Stomach (tissue), 9 donors: ENCODE data around the gene DOK5. TPM values are rescaled to one million over a fixed set of nuclear protein-coding genes. Genes with fewer than 3 reads are reported as not detected.
"Not testable (repeated sequence)": the region's sequence is repeated elsewhere in the genome, so short reads cannot be mapped to it uniquely, and the experiment has no call there.

Experiments used
- DNase-seq, 2 donors: peaks; one replicate each; pipeline versions ENCODE4 v3.0.0 to v3.0.0-alpha.2; 2013 to 2019
- H3K27ac ChIP-seq, 5 donors: fragments of 200-600 bp in 4 of 5; sonication (generic) in 4 of 5; one replicate each; pipeline ENCODE4 v1.5.1; 2013 to 2019; ENCODE audit warnings: mild to moderate bottlenecking in 1 of 5, moderate library complexity in 1 of 5
- H3K27me3 ChIP-seq, 3 donors: fragments of 200-600 bp; sonication (generic); one replicate each; pipeline ENCODE4 v1.5.1; 2017 to 2019; ENCODE audit warnings: mixed run types in 1 of 3
- H3K36me3 ChIP-seq, 4 donors: fragments of 200-600 bp; sonication (generic); 1 replicate in 3 of 4; 2 replicates in 1 of 4; pipeline ENCODE4 v1.5.1; 2016 to 2019
- H3K4me1 ChIP-seq, 4 donors: fragments of 200-600 bp; sonication (generic); one replicate each; pipeline ENCODE4 v1.5.1; 2016 to 2019
- H3K4me3 ChIP-seq, 4 donors: fragments of 200-600 bp; sonication (generic) in 3 of 4; one replicate each; pipeline ENCODE4 v1.5.1; 2016 to 2019; ENCODE audit warnings: mild to moderate bottlenecking in 1 of 4
- H3K9me3 ChIP-seq, 4 donors: fragments of 200-600 bp; sonication (generic); one replicate each; pipeline ENCODE4 v1.5.1; 2016 to 2019
- CTCF ChIP-seq, 7 experiments: fragments of 450-650 bp in 4 of 7; fragments of 200-600 bp in 3 of 7; sonication (generic) in 3 of 7; IDR thresholded peaks; one replicate each; pipeline ENCODE4 v1.5.1; 2016 to 2019; ENCODE audit warnings: antibody characterized with exemption in 7 of 7, control low read depth in 2 of 7, mild to moderate bottlenecking in 1 of 7
- EP300 ChIP-seq: sonication (generic); formaldehyde crosslinking; IDR thresholded peaks from one replicate; pipeline ENCODE4 v1.6.1; 2017; ENCODE audit warnings: antibody characterized with exemption
- POLR2A ChIP-seq, 4 donors: fragments of 450-650 bp; IDR thresholded peaks; one replicate each; pipeline ENCODE4 v1.6.1; 2016; ENCODE audit warnings: antibody characterized with exemption in 4 of 4, control low read depth in 2 of 4, mild to moderate bottlenecking in 1 of 4, moderate library complexity in 1 of 4
- POLR2AphosphoS5 ChIP-seq, 3 donors: sonication (generic); formaldehyde crosslinking; IDR thresholded peaks; one replicate each; pipeline ENCODE4 v1.6.1; 2016; ENCODE audit warnings: antibody characterized with exemption in 3 of 3
- WGBS, 5 donors: extraction: QIAGEN DNeasy Blood & Tissue Kit in 3 of 5; methylation state at CpG; one replicate each; pipeline versions ENCODE4 v1.1.5 to v1.1.7; 2013 to 2018; 5-methylcytosine and 5-hydroxymethylcytosine counted together
- intact Hi-C: fragments of 100-400 bp; cut with DNase I; formaldehyde crosslinking; loops from one replicate; pipeline ENCODE4 v1.15.1; 2023; ENCODE audit warnings: low total_unique reads
- polyA plus RNA-seq, 3 donors: library from polyadenylated mRNA; stranded (reverse); fragments of 200-250 nt; gene quantifications; one replicate each; pipeline ENCODE4 v1.2.3, GENCODE V29; 2013
- total RNA-seq, 5 donors: library from RNA; depleted of rRNA; stranded (reverse); fragments of >200 nt; gene quantifications; one replicate each; pipeline versions ENCODE4 v1.1.0 to v1.2.3, GENCODE V29; 2014 to 2016
- donor health status: healthy with polysubstance abuse.
- donor health status: Bipolar disorder and iron deficiency.
- donor health status: healthy.

The DOK5 gene
- total and polyA plus RNA-seq, 8 donors: 0.58 to 4.4 (median 1.1) TPM; not detected in 4

- H3K4me1 ChIP-seq: no peaks in the 10 kb centered on the region
- no peak for DNase-seq
- 86 to 97% (median 94%) methylated on average over 1 of the region's 1 CpG for WGBS, 5 donors
- H3K27ac ChIP-seq: no peak overlapping the region
- intact Hi-C loops: no loop called here
- H3K27me3 ChIP-seq: no peaks in the 10 kb centered on the region
- TF ChIP-seq POLR2A (IDR thresholded peaks at IDR 0.05) (no peak), EP300 (no peak), CTCF (IDR thresholded peaks at IDR 0.05) (no peak), POLR2AphosphoS5 (IDR thresholded peaks at IDR 0.05) (no peak)
- no peak overlapping the region for H3K4me3 ChIP-seq
- H3K9me3 ChIP-seq: no peaks in the 10 kb centered on the region
- no peaks in the 10 kb centered on the region for H3K36me3 ChIP-seq
Observed at GRCh38 chr20:54432966-54433365, 42.4 kb upstream of the DOK5 start.

- DNase-seq: peak; percentile 19 to 57
- H3K4me3 ChIP-seq: no peak overlapping the region
- 24 to 44% (median 38%) methylated on average over 9 of the region's 9 CpGs for WGBS, 5 donors
- no peaks in the 10 kb centered on the region for H3K9me3 ChIP-seq
- H3K36me3 ChIP-seq: no peaks in the 10 kb centered on the region
- intact Hi-C loops: no loop called here
- TF ChIP-seq CTCF (IDR thresholded peaks at IDR 0.05): no peak
- TF ChIP-seq POLR2AphosphoS5 (IDR thresholded peaks at IDR 0.05): no peak
- TF ChIP-seq EP300: no peak
- no peak for TF ChIP-seq POLR2A (IDR thresholded peaks at IDR 0.05)
- H3K4me1 ChIP-seq: no peaks in the 10 kb centered on the region
- no peaks in the 10 kb centered on the region for H3K27me3 ChIP-seq
- H3K27ac ChIP-seq: no peak overlapping the region
Observed at GRCh38 chr20:54433636-54434035, 41.8 kb upstream of the DOK5 start.

- H3K36me3 ChIP-seq: no peaks in the 10 kb centered on the region
- H3K4me1 ChIP-seq: no peaks in the 10 kb centered on the region
- H3K27ac ChIP-seq: no peak overlapping the region
- H3K27me3 ChIP-seq: no peaks in the 10 kb centered on the region
- no peaks in the 10 kb centered on the region for H3K9me3 ChIP-seq
- no peak overlapping the region for H3K4me3 ChIP-seq
- TF ChIP-seq POLR2AphosphoS5 (IDR thresholded peaks at IDR 0.05) (no peak), CTCF (IDR thresholded peaks at IDR 0.05) (no peak), POLR2A (IDR thresholded peaks at IDR 0.05) (no peak), EP300 (no peak)
- WGBS, 5 donors: 85 to 92% (median 91%) methylated on average over 7 of the region's 7 CpGs
- intact Hi-C loops: no loop called here
- DNase-seq: no peak
Observed at GRCh38 chr20:54434196-54434595, 41.2 kb upstream of the DOK5 start.

- no peak overlapping the region for H3K4me3 ChIP-seq
- 66 to 92% (median 86%) methylated on average over 3 of the region's 3 CpGs for WGBS, 5 donors
- no peak overlapping the region for H3K27ac ChIP-seq
- no peak for TF ChIP-seq CTCF (IDR thresholded peaks at IDR 0.05)
- no peak for TF ChIP-seq EP300
- TF ChIP-seq POLR2AphosphoS5 (IDR thresholded peaks at IDR 0.05): no peak
- no peak for TF ChIP-seq POLR2A (IDR thresholded peaks at IDR 0.05)
- H3K36me3 ChIP-seq: no peaks in the 10 kb centered on the region
- H3K9me3 ChIP-seq: no peaks in the 10 kb centered on the region
- H3K4me1 ChIP-seq: no peaks in the 10 kb centered on the region
- DNase-seq: no peak
- H3K27me3 ChIP-seq: no peaks in the 10 kb centered on the region
- intact Hi-C loops: no loop called here
Observed at GRCh38 chr20:54435015-54435414, 40.4 kb upstream of the DOK5 start.

- H3K36me3 ChIP-seq, H3K4me1 ChIP-seq, H3K27me3 ChIP-seq, H3K27ac ChIP-seq, intact Hi-C loops, DNase-seq, H3K4me3 ChIP-seq, H3K9me3 ChIP-seq: not testable (repeated sequence)
- 88 to 93% (median 91%) methylated on average over 8 of the region's 8 CpGs for WGBS, 5 donors
Observed at GRCh38 chr20:54436410-54436809, 39.0 kb upstream of the DOK5 start.
